OCI-LY3 (cell line): ENCODE data around the gene SLF1.

ENCODE experiments used
- EZH2phosphoT487 ChIP-seq: fragments of 200-600 bp; shearing (Covaris generic); IDR thresholded peaks from 2 replicates; pipeline ENCODE4 v1.6.1; 2018; ENCODE audit warnings: antibody characterized with exemption, mixed run types, low read depth
- TF ChIP-seq, protein P1 (sequence below): fragments of 200-600, 300-600 bp; sonication (generic); IDR thresholded peaks from 2 replicates; pipeline ENCODE4 v1.5.1; 2014; ENCODE audit warnings: antibody characterized with exemption, low read length, low read depth

- TF ChIP-seq, protein P1, sequence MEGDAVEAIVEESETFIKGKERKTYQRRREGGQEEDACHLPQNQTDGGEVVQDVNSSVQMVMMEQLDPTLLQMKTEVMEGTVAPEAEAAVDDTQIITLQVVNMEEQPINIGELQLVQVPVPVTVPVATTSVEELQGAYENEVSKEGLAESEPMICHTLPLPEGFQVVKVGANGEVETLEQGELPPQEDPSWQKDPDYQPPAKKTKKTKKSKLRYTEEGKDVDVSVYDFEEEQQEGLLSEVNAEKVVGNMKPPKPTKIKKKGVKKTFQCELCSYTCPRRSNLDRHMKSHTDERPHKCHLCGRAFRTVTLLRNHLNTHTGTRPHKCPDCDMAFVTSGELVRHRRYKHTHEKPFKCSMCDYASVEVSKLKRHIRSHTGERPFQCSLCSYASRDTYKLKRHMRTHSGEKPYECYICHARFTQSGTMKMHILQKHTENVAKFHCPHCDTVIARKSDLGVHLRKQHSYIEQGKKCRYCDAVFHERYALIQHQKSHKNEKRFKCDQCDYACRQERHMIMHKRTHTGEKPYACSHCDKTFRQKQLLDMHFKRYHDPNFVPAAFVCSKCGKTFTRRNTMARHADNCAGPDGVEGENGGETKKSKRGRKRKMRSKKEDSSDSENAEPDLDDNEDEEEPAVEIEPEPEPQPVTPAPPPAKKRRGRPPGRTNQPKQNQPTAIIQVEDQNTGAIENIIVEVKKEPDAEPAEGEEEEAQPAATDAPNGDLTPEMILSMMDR = no peak
- TF ChIP-seq EZH2phosphoT487 = no peak
Observed at GRCh38 chr5:94620256-94620655, 1.8 kb downstream of the SLF1 start.
